HCT116 (cell line): ENCODE measurements around the gene POU5F1. TPM values are rescaled to one million over a fixed set of nuclear protein-coding genes. Genes with fewer than 3 reads are reported as not detected.

Source experiments
- ATAC-seq: fragments of 200-7000 bp; cut with Tn5 transposase; 2 replicates; pipeline ENCODE4 v1.9.1; 2020; ENCODE audit warnings: mild to moderate bottlenecking, moderate library complexity
- BruUV-seq: library from RNA; stranded (reverse); fragments of 400-500 nt; replicated peaks from 2 replicates; lab custom pipeline; 2021; lab: Mats Ljungman, UMichigan
- CTCF ChIA-PET: fragments of 300-600 bp; sonication (Branson Sonifier 250); formaldehyde crosslinking; loops from one replicate; lab custom pipeline; 2021; ENCODE audit warnings: antibody characterized with exemption; lab: Charles Lee
- POLR2A ChIA-PET: fragments of 300-600, 350-600 bp; sonication (Branson Sonifier 250); formaldehyde crosslinking; loops from one replicate; lab custom pipeline; 2021; ENCODE audit warnings: antibody characterized with exemption; lab: Charles Lee
- RAD21 ChIA-PET, 2 experiments: fragments of 300-600 bp; sonication (Branson Sonifier 250); formaldehyde crosslinking; loops; one replicate each; lab custom pipeline; 2023; ENCODE audit warnings: low total read pairs in 2 of 2; ENCODE audit not compliant: uncharacterized antibody in 2 of 2, unreplicated experiment in 2 of 2, low non-redundant PET in 1 of 2; lab: Charles Lee
- DNase-seq: peaks from one replicate; pipeline ENCODE4 v3.0.0-alpha.2; 2010; ENCODE audit warnings: low read depth, low spot score
- H2AFZ ChIP-seq: fragments of 200-600 bp; shearing (Covaris generic), sonication (generic); 2 replicates; pipeline ENCODE4 v1.6.1; 2017; ENCODE audit warnings: low read depth, mixed run types, mixed read lengths, antibody characterized with exemption, low read length; ENCODE audit not compliant: poor library complexity, severe bottlenecking
- H3K27ac ChIP-seq: 2 replicates; pipeline ENCODE4 v1.5.1; 2012; ENCODE audit warnings: low read depth, low read length
- H3K27me3 ChIP-seq: fragments of 200-600 bp; sonication (generic); 2 replicates; pipeline ENCODE4 v1.6.1; 2016; ENCODE audit warnings: mixed run types, low read length, mixed read lengths; ENCODE audit not compliant: insufficient read depth
- H3K36me3 ChIP-seq, 2 experiments: fragments of 200-500 bp in 1 of 2; fragments of 200-600 bp in 1 of 2; sonication (Bioruptor generic) in 1 of 2; sonication (generic) in 1 of 2; 2 replicates each; pipeline versions ENCODE4 v1.5.1 to v1.6.1; 2014 to 2016; ENCODE audit warnings: low read length in 2 of 2, inconsistent platforms in 1 of 2, mixed read lengths in 1 of 2, mixed run types in 1 of 2; ENCODE audit not compliant: insufficient read depth in 2 of 2, control insufficient read depth in 1 of 2
- H3K4me1 ChIP-seq, 2 experiments: fragments of 200-600 bp in 1 of 2; sonication (generic) in 1 of 2; 2 replicates each; pipeline versions ENCODE4 v1.5.1 to v1.6.1; 2012 to 2017; ENCODE audit warnings: low read length in 2 of 2, inconsistent platforms in 1 of 2, mild to moderate bottlenecking in 1 of 2, mixed read lengths in 1 of 2, mixed run types in 1 of 2, moderate library complexity in 1 of 2; ENCODE audit not compliant: insufficient read depth in 2 of 2, control insufficient read depth in 1 of 2
- H3K4me2 ChIP-seq: fragments of 200-600 bp; sonication (generic); 2 replicates; pipeline ENCODE4 v1.6.1; 2017; ENCODE audit warnings: mixed run types, low read length, mixed read lengths
- H3K4me3 ChIP-seq, 2 experiments: fragments of 200-600 bp in 1 of 2; sonication (generic) in 1 of 2; replicated peaks in 1 of 2; 2 replicates each; pipeline ENCODE4 v1.5.1; 2011 to 2016; ENCODE audit warnings: low read length in 2 of 2, control low read depth in 1 of 2, low read depth in 1 of 2, mild to moderate bottlenecking in 1 of 2, mixed read lengths in 1 of 2, mixed run types in 1 of 2
- H3K79me2 ChIP-seq: fragments of 200-600 bp; sonication (generic); 2 replicates; pipeline ENCODE4 v1.6.1; 2017; ENCODE audit warnings: mild to moderate bottlenecking, mixed run types, low read length, moderate library complexity, mixed read lengths; ENCODE audit not compliant: insufficient read depth
- H3K9ac ChIP-seq: fragments of 200-600 bp; sonication (generic); 2 replicates; pipeline ENCODE4 v1.6.1; 2016; ENCODE audit warnings: low read length, mixed read lengths
- H3K9me2 ChIP-seq: fragments of 200-600 bp; sonication (generic), shearing (Covaris generic); 2 replicates; pipeline ENCODE4 v1.6.1; 2017; ENCODE audit warnings: mixed run types, mild to moderate bottlenecking, moderate library complexity; ENCODE audit not compliant: insufficient read depth
- H3K9me3 ChIP-seq, 2 experiments: fragments of 200-500 bp in 1 of 2; fragments of 200-600 bp in 1 of 2; sonication (Bioruptor generic) in 1 of 2; sonication (generic) in 1 of 2; 2 replicates each; pipeline ENCODE4 v1.6.1; 2014 to 2017; ENCODE audit warnings: low read length in 2 of 2, mixed read lengths in 2 of 2, inconsistent platforms in 1 of 2, low read depth in 1 of 2, mild to moderate bottlenecking in 1 of 2, mixed run types in 1 of 2, moderate library complexity in 1 of 2; ENCODE audit not compliant: control insufficient read depth in 1 of 2, insufficient read depth in 1 of 2
- H4K20me1 ChIP-seq: fragments of 200-600 bp; sonication (generic), shearing (Covaris generic); 2 replicates; pipeline ENCODE4 v1.6.1; 2017; ENCODE audit warnings: mixed run types, mild to moderate bottlenecking, moderate library complexity; ENCODE audit not compliant: insufficient read depth
- EZH2phosphoT487 ChIP-seq: fragments of 200-600 bp; IDR thresholded peaks from 2 replicates; pipeline ENCODE4 v1.6.1; 2018; ENCODE audit warnings: antibody characterized with exemption, borderline replicate concordance
- FOSL1 ChIP-seq: IDR thresholded peaks from 2 replicates; pipeline ENCODE4 v1.6.1; 2012; ENCODE audit warnings: low read depth
- POLR2A ChIP-seq: IDR thresholded peaks from 2 replicates; pipeline ENCODE4 v1.7.0; 2011; ENCODE audit warnings: borderline replicate concordance; ENCODE audit not compliant: insufficient read depth, insufficient read length; ENCODE audit errors: extremely low read depth
- POLR2AphosphoS5 ChIP-seq: IDR thresholded peaks from 2 replicates; pipeline ENCODE4 v1.6.1; 2011; ENCODE audit warnings: mild to moderate bottlenecking, low read depth, low read length, moderate library complexity
- SP1 ChIP-seq: IDR thresholded peaks from 2 replicates; pipeline ENCODE4 v1.6.1; 2012; ENCODE audit warnings: low read depth
- SRF ChIP-seq: IDR thresholded peaks from 2 replicates; pipeline ENCODE4 v1.6.1; 2012; ENCODE audit warnings: low read depth
- ZNF274 ChIP-seq: fragments of 200-500 bp; sonication (Bioruptor generic); IDR thresholded peaks from 2 replicates; pipeline ENCODE4 v1.6.1; 2014; ENCODE audit warnings: mild to moderate bottlenecking, low read depth, low read length, inconsistent platforms
- intact Hi-C: fragments of 100-400 bp; cut with micrococcal nuclease; formaldehyde crosslinking; loops from 2 replicates; pipeline ENCODE4 v1.10.0; 2022
- total RNA-seq: library from RNA; stranded (reverse); gene quantifications from one replicate; pipeline ENCODE4 v1.2.1, GENCODE V29; 2021; ENCODE audit not compliant: unreplicated experiment
- TF ChIP-seq, protein P1 (sequence below): IDR thresholded peaks from 2 replicates; pipeline ENCODE4 v1.6.1; 2012
- TF ChIP-seq, protein P2 (sequence below), 3 experiments: fragments of 200-600 bp in 1 of 3; sonication (generic) in 1 of 3; IDR thresholded peaks in 2 of 3; conservative IDR thresholded peaks in 1 of 3; 2 replicates each; pipeline ENCODE4 v1.5.1; 2012 to 2017; ENCODE audit warnings: low read depth in 2 of 3, low read length in 2 of 3, antibody characterized with exemption in 1 of 3, borderline replicate concordance in 1 of 3, control low read depth in 1 of 3, mild to moderate bottlenecking in 1 of 3, mixed read lengths in 1 of 3, mixed run types in 1 of 3, moderate library complexity in 1 of 3; ENCODE audit not compliant: insufficient read depth in 1 of 3

Gene POU5F1
- total RNA-seq, 1 experiment from 2014 or later: 1.9 TPM

DNA sequence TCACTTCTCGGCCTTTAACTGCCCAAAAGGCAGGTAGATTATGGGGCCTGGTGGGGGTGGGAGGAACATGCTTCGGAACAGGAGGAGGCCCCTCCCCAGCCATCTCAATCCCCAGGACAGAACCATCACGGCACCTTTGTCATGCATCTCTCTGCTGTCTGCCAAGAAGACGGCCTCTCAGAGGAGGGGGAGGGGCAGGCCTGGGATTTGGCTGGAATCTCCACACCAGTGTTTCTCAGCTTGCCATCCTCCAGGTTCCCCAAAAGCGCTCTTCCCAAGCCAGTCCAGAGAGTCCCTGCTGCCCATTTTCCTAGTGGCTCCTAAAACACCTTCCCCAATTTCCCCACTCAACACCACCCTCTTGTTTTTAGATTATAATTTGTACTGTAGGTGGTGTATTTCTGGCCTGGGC lies 2.5 kb upstream of the POU5F1 start:
- TF ChIP-seq EZH2phosphoT487 (no peak), SRF (no peak), POLR2AphosphoS5 (no peak), FOSL1 (no peak), POLR2A (no peak), ZNF274 (no peak), SP1 (no peak)
- TF ChIP-seq, protein P1, sequence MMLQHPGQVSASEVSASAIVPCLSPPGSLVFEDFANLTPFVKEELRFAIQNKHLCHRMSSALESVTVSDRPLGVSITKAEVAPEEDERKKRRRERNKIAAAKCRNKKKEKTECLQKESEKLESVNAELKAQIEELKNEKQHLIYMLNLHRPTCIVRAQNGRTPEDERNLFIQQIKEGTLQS: no peak
- TF ChIP-seq, protein P2, sequence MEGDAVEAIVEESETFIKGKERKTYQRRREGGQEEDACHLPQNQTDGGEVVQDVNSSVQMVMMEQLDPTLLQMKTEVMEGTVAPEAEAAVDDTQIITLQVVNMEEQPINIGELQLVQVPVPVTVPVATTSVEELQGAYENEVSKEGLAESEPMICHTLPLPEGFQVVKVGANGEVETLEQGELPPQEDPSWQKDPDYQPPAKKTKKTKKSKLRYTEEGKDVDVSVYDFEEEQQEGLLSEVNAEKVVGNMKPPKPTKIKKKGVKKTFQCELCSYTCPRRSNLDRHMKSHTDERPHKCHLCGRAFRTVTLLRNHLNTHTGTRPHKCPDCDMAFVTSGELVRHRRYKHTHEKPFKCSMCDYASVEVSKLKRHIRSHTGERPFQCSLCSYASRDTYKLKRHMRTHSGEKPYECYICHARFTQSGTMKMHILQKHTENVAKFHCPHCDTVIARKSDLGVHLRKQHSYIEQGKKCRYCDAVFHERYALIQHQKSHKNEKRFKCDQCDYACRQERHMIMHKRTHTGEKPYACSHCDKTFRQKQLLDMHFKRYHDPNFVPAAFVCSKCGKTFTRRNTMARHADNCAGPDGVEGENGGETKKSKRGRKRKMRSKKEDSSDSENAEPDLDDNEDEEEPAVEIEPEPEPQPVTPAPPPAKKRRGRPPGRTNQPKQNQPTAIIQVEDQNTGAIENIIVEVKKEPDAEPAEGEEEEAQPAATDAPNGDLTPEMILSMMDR (IDR thresholded peaks at IDR 0.05 in 2 of 3, conservative IDR thresholded peaks at IDR 0.05 in 1 of 3; ENCODE audit: borderline replicate concordance in 1 of 3, insufficient read depth in 1 of 3, low read depth in 2 of 3, low read length in 2 of 3): no peak
- no peaks in the 10 kb centered on the region for H3K36me3 ChIP-seq
- H3K4me3 ChIP-seq: no peak overlapping the region
- POLR2A ChIA-PET: no interaction called here
- CTCF ChIA-PET: no interaction called here
- BruUV-seq: no TSS peak
- H3K79me2 ChIP-seq: no peaks in the 10 kb centered on the region
- H3K9me2 ChIP-seq: no peaks in the 10 kb centered on the region
- H4K20me1 ChIP-seq: no peaks in the 10 kb centered on the region
- H2AFZ ChIP-seq: peak overlapping the region; percentile 35
- no peak overlapping the region for H3K9ac ChIP-seq
- intact Hi-C loops: no loop called here
- H3K27me3 ChIP-seq: no peaks in the 10 kb centered on the region
- H3K4me1 ChIP-seq: peaks cover 3 to 19% of the 10 kb centered on the region in 2 experiments
- H3K9me3 ChIP-seq: no peaks in the 10 kb centered on the region
- no peak overlapping the region for H3K4me2 ChIP-seq
- ATAC-seq (no peak), DNase-seq (no peak)
- no peak overlapping the region for H3K27ac ChIP-seq
- RAD21 ChIA-PET: no interaction called here
